Uterus (tissue), 2 donors: ENCODE data around the gene HELB.

Experiments
- CTCF ChIP-seq, 4 experiments: fragments of 200-600 bp in 2 of 4; fragments of 450-650 bp in 2 of 4; sonication (generic) in 2 of 4; IDR thresholded peaks; one replicate each; pipeline ENCODE4 v1.5.1; 2016 to 2019; ENCODE audit warnings: antibody characterized with exemption in 4 of 4, mild to moderate bottlenecking in 2 of 4, moderate library complexity in 1 of 4
- POLR2A ChIP-seq, 2 donors: fragments of 450-650 bp; IDR thresholded peaks; one replicate each; pipeline ENCODE4 v1.6.1; 2016; ENCODE audit warnings: antibody characterized with exemption in 2 of 2, mild to moderate bottlenecking in 1 of 2, moderate library complexity in 1 of 2

DNA sequence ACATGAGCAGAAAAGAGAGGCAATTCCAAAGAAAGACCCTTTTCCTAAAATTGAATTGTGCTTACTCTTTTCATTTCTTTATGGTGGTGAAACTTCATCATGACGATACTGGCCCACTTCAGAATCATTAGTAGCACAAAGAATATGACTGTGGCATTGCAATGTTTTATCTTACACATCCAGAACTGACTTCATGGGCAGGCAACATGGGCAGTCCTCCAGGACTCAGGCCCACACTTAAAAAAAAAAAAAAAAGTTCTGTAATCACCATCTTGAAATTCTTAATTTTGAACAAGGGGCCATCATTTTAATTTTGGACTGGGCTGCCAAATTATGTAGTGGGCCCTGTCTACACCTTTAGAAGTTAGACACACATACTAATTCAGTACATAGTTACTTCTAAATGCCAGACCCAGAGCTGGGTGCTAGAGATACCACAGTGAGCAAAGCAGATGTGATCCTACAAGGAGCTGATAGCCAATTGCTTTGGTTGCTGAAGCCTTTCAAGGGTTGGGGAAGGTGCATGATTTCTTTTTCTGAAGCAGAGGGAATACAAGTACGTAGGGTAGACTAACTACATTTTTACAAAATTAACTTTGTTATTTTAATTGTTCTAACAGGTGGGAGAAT is 35.2 kb downstream of the HELB start:
- no peak for TF ChIP-seq CTCF (IDR thresholded peaks at IDR 0.05)
- no peak for TF ChIP-seq POLR2A (IDR thresholded peaks at IDR 0.05)
